Mesodermal cell (in vitro differentiated cells): ENCODE results near the gene SPACA4.

Experiments used
- H3K27ac ChIP-seq: 2 replicates; pipeline ENCODE4 v1.7.0; 2013; ENCODE audit warnings: mild to moderate bottlenecking, low read depth, low read length, moderate library complexity; ENCODE audit not compliant: severe bottlenecking
- H3K36me3 ChIP-seq: 2 replicates; pipeline ENCODE4 v1.7.1; 2013; ENCODE audit warnings: mild to moderate bottlenecking, low read length, moderate library complexity; ENCODE audit not compliant: control insufficient read depth, insufficient read depth
- H3K4me1 ChIP-seq: one replicate; pipeline ENCODE4 v1.7.1; 2013; ENCODE audit warnings: mild to moderate bottlenecking, low read length; ENCODE audit not compliant: insufficient read depth, control insufficient read depth, poor library complexity, severe bottlenecking
- H3K4me3 ChIP-seq: 2 replicates; pipeline ENCODE4 v1.7.0; 2013; ENCODE audit warnings: low read length, control low read depth, mild to moderate bottlenecking; ENCODE audit not compliant: insufficient read depth, poor library complexity, severe bottlenecking; ENCODE audit errors: extremely low read depth
- H3K9me3 ChIP-seq: 2 replicates; pipeline ENCODE4 v1.7.1; 2013; ENCODE audit warnings: mild to moderate bottlenecking, low read length, moderate library complexity; ENCODE audit not compliant: control insufficient read depth
- WGBS, 2 experiments: methylation state at CpG; one replicate each; pipeline ENCODE4 v1.1.5; 2013; ENCODE audit warnings: missing lambda C conversion rate in 2 of 2; ENCODE audit not compliant: insufficient coverage in 2 of 2; 5-methylcytosine and 5-hydroxymethylcytosine counted together

Gene SPACA4

GRCh38 chr19:48656840-48657474 is 50.4 kb downstream of the SPACA4 start:
- no peak overlapping the region for H3K4me3 ChIP-seq
- H3K9me3 ChIP-seq: peaks cover 5% of the 10 kb centered on the region
- no peaks in the 10 kb centered on the region for H3K36me3 ChIP-seq
- 44 to 46% methylated on average over 11 to 14 of the region's 16 CpGs for WGBS, 2 experiments
- H3K4me1 ChIP-seq: no peaks in the 10 kb centered on the region
- H3K27ac ChIP-seq: no peak overlapping the region
